Thyroid gland (tissue), 4 donors: ENCODE data around the gene PHTF2.
"Not testable (repeated sequence)": the region's sequence is repeated elsewhere in the genome, so short reads cannot be mapped to it uniquely, and the experiment has no call there.

Experiments
- CTCF ChIP-seq, 6 experiments: fragments of 200-600 bp in 3 of 6; fragments of 450-650 bp in 3 of 6; sonication (generic) in 3 of 6; IDR thresholded peaks; one replicate each; pipeline ENCODE4 v1.5.1; 2016 to 2019; ENCODE audit warnings: antibody characterized with exemption in 6 of 6, mild to moderate bottlenecking in 2 of 6, inconsistent platforms in 1 of 6, moderate library complexity in 1 of 6
- POLR2A ChIP-seq, 2 donors: fragments of 450-650 bp; IDR thresholded peaks; one replicate each; pipeline ENCODE4 v1.6.1; 2017; ENCODE audit warnings: antibody characterized with exemption in 2 of 2, mild to moderate bottlenecking in 2 of 2, moderate library complexity in 1 of 2

GRCh38 chr7:77784426-77784825 is 14.1 kb upstream of the PHTF2 start:
- TF ChIP-seq CTCF, POLR2A (IDR thresholded peaks at IDR 0.05): not testable (repeated sequence)
